Right renal pelvis (tissue), 4 donors: Measurements from ENCODE around the gene ZNF331. TPM values are rescaled to one million over a fixed set of nuclear protein-coding genes. Genes with fewer than 3 reads are reported as not detected.

Experiments
- DNase-seq, 4 donors: peaks; one replicate each; pipeline ENCODE4 v3.0.0-alpha.2; 2013; ENCODE audit warnings: low read depth in 4 of 4, low spot score in 3 of 4, missing footprints in 1 of 4
- polyA plus RNA-seq, 4 donors: library from polyadenylated mRNA; unstranded; fragments of 120-200 nt; gene quantifications; one replicate each; pipeline ENCODE4 v1.2.1, GENCODE V29; 2013; ENCODE audit not compliant: insufficient read length in 4 of 4

Gene ZNF331
- polyA plus RNA-seq, 4 donors, result 14.6 to 23.2 (median 16.4) TPM

DNA sequence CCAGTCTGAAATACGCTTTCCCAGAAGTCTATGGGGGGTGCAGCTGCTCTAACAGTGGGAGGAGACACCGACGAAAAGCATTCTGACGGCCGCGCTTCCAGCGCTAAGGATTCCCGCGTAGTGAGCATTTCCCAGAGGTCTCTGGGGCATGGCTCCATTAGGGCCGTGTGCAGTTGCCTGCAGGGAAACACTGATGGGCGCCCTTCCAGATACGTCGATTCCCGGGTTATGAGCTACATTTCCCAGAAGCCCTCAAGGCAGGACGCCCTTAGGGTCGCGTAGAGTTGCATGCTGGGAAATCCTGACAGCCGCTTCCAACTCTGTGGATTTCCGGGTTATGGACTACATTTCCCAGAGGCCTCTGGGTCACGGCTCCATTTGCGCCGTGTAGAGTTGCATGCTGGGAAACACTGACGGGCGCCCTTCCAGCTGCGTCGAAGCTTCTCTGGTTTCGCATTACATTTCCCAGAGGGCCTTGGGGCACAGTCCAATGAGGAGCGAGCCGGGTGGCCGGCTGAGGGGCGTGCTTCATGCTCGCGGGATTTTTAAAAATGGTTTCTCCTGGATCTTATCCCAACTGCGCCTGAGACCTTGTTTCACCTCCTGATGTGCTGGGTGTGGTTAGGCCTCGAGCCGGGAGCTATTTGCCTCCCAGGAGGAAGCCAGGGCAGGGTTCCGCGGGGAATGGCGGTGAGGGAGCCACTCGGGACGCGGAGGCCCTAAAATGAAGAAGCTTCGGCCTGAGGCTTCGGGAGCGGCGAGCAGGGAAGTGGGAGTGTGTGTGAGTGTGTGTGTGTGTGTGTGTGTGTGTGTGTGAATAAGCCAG lies 17.2 kb upstream of the ZNF331 start:
- peak; percentile 96 to 100 (median 98) for DNase-seq

DNA sequence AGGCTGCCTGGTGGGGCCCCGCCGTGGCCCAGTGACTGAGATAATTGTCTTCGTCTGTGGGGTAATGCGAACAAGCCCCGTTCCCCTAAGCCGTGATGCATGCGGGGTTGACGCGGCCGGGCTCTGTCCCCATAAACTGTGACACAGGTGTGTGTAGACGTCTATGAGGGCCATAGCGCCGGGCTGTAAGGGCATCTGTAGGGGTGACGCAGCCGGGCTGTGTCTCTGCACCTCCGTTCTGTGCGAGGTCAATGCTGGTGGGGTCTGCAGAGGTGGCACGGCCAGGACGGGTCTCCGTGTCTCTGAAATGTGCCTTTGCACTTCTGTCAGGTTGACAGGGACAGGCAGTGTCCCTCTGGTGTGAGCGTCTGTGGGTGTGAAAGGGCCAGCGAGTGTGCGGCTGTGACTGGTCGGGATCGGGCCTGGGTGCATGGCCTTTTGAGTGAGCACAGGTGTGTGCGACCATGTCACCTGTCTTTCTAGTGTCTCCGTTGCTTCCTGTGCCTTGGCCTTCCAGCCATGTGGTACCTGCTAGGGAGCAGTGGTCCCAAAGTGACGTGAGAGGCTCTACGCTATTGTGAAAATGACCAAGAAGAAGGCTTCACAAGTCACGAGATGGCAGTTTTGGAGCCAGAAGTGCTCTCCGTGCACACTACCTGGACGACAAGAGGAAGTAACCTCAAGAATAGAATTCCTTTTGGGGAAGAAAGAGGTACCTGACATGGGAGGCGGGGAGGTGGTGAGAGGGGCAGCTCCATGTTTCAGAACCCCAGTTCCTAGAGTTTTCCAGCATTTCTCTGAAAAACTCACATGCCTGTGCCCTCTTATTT lies 16.4 kb upstream of the ZNF331 start:
- no peak for DNase-seq

GRCh38 chr19:53525922-53526321 lies 12.0 kb upstream of the ZNF331 start:
- DNase-seq, result no peak

GRCh38 chr19:53530622-53531021 lies 7.3 kb upstream of the ZNF331 start:
- no peak for DNase-seq

DNA sequence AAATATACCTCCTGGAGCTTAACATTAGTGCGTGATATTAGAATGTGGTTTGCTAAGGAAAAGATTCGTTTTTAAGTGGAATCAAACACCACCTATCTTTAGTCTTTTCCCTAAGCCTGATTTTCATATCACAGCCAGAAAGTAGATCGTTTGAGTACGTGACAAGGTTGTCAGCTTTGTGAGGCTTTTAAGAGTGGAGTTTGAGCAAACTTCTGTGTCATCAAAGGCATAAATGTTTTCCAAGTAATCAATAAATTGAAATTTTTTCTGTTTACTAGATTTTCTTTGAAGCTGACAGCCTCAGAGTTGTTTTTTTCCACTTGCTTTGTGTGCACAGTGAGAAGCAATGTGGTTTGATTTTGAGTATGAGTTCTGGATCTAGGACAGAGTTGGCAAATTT lies 6.5 kb upstream of the ZNF331 start:
- DNase-seq, result no peak

DNA sequence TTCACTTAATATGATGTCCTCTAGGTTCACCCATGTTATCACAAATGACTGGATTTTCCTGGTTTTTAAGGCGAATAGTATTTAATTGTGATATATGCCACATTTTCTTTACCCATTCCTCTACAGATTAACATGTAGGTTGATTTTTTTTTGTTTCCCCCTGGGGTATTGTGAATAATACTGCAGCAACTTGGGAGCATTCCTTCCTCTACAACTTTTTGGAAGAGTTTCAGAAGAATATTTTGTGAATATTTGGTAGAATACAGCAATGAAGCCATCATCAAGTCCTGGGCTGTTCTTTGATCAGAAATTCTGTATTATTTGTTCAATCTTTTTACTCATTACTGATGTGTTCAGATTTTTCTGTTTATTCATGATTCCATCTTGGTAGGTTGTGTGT lies 5.6 kb upstream of the ZNF331 start:
- no peak for DNase-seq

DNA sequence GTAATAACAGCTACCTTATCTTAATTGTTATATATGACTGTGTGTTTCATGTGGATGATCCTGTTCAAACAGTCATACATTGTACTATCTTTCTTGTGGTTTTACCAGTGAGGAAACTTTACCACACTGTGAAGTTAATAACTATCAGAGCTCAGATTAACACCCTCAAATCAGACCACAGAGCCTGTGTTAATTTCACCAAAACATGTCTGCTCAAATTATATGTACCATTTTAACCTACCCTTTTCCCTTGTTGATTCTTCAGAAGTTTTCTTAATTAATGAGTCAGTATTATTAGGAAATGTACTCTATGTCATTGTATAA lies 1.8 kb upstream of the ZNF331 start:
- no peak for DNase-seq

DNA sequence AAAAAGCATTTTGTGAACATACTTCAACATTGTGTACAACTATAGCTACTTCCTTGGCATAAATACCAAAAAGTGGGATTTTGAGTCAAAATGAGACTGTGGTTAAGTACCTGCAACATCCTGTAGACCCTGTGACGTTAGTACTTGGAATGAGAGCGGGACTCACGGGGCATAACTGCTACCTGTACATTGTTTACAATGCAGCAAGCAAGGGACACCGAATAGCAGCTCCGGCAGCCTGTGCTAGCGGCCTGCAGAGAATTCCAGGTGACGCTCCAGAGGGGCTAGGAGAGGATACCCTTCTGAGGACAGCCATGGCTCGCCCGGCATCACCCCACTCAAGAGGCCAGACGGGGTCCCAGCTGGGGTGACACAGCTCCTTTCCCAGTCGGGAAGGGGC lies 824 bp upstream of the ZNF331 start:
- DNase-seq, result no peak

DNA sequence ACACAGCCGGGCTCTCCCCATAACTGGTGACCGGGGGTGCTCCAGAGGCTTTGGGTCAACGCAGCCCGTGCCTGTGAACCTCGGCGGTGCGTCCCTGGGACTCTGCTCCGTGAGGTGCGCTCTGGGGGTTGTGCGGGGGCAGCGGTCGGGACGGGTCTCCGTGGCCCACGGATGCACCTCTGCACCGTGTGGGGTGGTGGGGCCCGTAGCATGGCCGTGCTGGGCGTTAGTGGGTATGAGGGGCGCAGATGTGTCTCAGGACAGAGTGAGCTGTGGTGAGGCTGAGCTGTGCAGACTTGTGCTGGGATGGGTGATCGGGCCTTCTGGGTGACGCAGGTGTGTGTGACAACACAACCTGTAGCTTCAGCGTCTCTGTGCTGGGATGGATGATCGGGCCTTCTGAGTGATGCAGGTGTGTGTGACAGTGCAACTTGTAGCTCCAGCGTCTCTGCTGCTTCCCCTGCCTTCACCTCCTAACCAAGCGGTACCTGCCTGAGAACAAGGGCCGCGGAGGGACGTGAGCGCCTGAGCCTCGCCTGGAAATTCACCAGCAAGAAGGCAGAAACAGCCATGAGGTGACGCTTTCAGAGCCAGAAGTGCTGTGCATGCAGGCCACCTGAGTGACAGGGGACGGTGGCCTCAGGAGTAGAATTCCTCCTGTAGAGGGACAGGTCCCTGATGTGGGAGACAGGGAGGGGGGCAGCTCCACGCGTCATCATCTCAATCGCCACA lies 599 bp downstream of the ZNF331 start:
- DNase-seq, result no peak

GRCh38 chr19:53540091-53540490 lies 2.1 kb downstream of the ZNF331 start:
- no peak for DNase-seq

DNA sequence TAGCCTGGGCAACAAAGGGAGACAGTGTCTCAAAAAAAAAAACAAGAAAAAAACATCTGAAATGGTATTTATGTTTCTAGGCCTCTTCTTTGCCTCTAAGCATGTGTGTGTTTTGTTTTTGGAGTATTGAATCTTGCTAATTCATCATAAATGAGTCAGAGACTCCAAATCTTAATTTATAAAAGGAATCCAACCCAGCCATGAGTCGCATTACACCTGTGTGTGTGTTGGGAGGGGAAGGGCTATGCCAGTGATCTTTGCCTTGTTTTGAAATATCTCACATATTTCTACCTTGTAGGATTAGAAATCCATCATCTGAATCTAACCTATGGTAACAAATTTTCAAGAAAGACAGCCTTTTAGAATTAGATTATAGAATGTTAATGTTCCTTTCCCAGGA lies 4.0 kb downstream of the ZNF331 start:
- DNase-seq, result no peak

DNA sequence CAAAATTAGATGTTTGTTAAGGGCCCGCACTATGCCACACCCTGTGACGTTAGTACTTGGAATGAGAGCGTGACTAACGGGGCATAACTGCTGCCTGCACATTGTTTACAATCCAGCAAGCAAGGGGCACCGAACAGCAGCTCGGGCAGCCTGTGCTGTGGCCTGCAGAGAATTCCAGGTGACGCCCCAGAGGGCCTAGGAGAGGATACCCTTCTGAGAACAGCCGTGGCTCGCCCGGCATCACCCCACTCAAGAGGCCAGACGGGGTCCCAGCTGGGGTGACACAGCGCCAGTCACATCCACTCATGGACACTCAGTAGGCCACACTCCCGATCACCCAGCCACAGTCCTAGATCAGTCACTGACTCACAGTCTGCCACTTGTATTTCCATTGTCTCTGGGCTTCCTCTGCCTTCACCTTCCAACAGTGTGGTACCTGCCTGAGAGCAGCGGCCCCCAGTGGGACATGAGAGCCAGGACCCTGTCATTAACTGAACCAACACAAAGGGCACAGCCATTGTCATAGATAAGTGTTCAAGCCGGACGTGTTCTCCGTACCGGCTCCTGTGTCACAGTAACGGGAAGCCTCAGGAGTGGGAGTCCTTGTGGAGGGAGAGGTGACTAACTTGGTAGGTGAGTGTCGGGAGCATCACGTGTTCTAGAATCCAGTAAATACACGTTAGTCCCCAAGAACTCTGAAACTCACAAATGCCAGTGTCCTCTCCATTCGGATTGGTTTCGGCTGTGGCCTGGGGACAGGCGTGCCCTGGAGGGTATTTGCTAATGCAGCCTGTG lies 7.5 kb downstream of the ZNF331 start:
- DNase-seq, result no peak

- no peak for DNase-seq
Observed at GRCh38 chr19:53546758-53547513, 9.0 kb downstream of the ZNF331 start.

- DNase-seq, result no peak
Observed at GRCh38 chr19:53549340-53549739, 11.4 kb downstream of the ZNF331 start.

DNA sequence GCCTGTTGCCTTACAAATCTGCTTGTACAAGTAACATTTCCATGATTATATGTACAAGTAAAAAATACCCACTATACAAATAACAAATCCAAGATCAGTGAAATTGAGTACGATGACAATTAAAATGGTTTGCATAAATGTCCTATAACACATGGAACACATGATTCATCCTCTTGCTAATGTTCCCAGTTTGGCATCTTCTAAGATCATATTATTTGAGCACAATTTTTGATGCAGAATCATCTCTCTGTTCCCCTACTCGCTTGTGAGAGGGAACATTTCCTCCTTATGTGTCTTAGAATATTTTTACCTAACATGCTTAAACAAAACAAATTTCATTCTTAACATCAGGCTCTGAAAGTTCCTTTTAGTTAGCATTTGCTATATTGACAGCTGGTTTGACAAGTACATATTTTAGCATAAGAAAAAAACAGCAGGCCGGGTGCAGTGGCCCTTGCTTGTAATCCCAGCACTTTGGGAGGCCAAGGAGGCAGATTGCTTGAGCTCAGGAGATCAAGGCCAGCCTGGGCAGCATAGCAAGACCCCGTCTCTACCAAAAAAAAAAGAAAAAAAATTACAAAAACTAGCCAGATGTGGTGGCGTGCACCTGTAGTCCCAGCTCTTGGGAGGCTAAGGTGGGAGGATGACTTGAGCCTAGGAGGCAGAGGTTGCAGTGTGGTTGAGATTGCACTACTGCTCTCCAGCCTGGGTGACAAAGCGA lies 14.2 kb downstream of the ZNF331 start:
- no peak for DNase-seq

DNA sequence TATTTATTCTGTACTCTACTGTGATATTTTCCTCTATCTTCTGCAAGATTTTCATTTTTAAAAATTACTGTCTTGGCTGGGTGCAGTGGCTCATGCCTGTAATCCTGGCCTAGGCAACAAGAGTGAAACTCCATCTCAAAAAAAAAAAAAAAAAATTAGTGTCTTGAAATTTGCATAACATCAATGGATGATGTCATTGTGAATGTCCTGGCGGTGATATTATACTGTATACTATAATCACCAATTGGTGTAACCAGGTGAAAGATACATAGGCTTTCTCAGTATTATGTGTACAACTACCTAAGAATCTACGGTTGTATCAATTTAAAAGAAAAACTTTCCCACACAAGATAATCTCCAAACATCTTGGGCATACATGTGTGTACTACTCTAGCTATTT lies 15.2 kb downstream of the ZNF331 start:
- no peak for DNase-seq

GRCh38 chr19:53553865-53554791 lies 16.2 kb downstream of the ZNF331 start:
- DNase-seq, result peak; percentile 44 to 70 (median 56)

DNA sequence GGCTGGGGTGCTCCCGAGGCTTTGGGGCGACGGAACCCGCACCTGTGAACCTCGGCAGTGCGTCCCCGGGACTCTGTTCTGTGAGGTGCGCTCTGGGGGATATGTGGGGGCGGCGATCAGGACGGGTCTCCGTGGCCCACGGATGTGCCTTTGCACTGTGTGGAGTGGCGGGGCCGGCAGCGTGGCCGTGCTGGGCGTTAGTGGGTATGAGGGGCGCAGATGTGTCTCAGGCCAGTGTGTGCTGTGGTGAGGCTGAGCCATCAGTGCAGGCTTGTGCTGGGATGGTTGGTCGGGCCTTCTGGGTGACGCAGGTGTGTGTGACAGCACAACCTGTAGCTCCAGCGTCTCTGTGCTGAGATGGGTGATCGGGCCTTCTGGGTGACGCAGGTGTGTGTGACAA lies 16.9 kb downstream of the ZNF331 start:
- DNase-seq, result no peak
